HCT116 (cell line): ENCODE results near the gene TMEM38A. TPM values are rescaled to one million over a fixed set of nuclear protein-coding genes. Genes with fewer than 3 reads are reported as not detected.

Experiments used
- ATAC-seq: fragments of 200-7000 bp; cut with Tn5 transposase; 2 replicates; pipeline ENCODE4 v1.9.1; 2020; ENCODE audit warnings: mild to moderate bottlenecking, moderate library complexity
- BruUV-seq: library from RNA; stranded (reverse); fragments of 400-500 nt; replicated peaks from 2 replicates; lab custom pipeline; 2021; lab: Mats Ljungman, UMichigan
- CTCF ChIA-PET: fragments of 300-600 bp; sonication (Branson Sonifier 250); formaldehyde crosslinking; loops from one replicate; lab custom pipeline; 2021; ENCODE audit warnings: antibody characterized with exemption; lab: Charles Lee
- POLR2A ChIA-PET: fragments of 300-600, 350-600 bp; sonication (Branson Sonifier 250); formaldehyde crosslinking; loops from one replicate; lab custom pipeline; 2021; ENCODE audit warnings: antibody characterized with exemption; lab: Charles Lee
- RAD21 ChIA-PET, 2 experiments: fragments of 300-600 bp; sonication (Branson Sonifier 250); formaldehyde crosslinking; loops; one replicate each; lab custom pipeline; 2023; ENCODE audit warnings: low total read pairs in 2 of 2; ENCODE audit not compliant: uncharacterized antibody in 2 of 2, unreplicated experiment in 2 of 2, low non-redundant PET in 1 of 2; lab: Charles Lee
- DNase-seq: peaks from one replicate; pipeline ENCODE4 v3.0.0-alpha.2; 2010; ENCODE audit warnings: low read depth, low spot score
- H2AFZ ChIP-seq: fragments of 200-600 bp; shearing (Covaris generic), sonication (generic); 2 replicates; pipeline ENCODE4 v1.6.1; 2017; ENCODE audit warnings: low read depth, mixed run types, mixed read lengths, antibody characterized with exemption, low read length; ENCODE audit not compliant: poor library complexity, severe bottlenecking
- H3K27ac ChIP-seq: 2 replicates; pipeline ENCODE4 v1.5.1; 2012; ENCODE audit warnings: low read depth, low read length
- H3K27me3 ChIP-seq: fragments of 200-600 bp; sonication (generic); 2 replicates; pipeline ENCODE4 v1.6.1; 2016; ENCODE audit warnings: mixed run types, low read length, mixed read lengths; ENCODE audit not compliant: insufficient read depth
- H3K36me3 ChIP-seq, 2 experiments: fragments of 200-500 bp in 1 of 2; fragments of 200-600 bp in 1 of 2; sonication (Bioruptor generic) in 1 of 2; sonication (generic) in 1 of 2; 2 replicates each; pipeline versions ENCODE4 v1.5.1 to v1.6.1; 2014 to 2016; ENCODE audit warnings: low read length in 2 of 2, inconsistent platforms in 1 of 2, mixed read lengths in 1 of 2, mixed run types in 1 of 2; ENCODE audit not compliant: insufficient read depth in 2 of 2, control insufficient read depth in 1 of 2
- H3K4me1 ChIP-seq, 2 experiments: fragments of 200-600 bp in 1 of 2; sonication (generic) in 1 of 2; 2 replicates each; pipeline versions ENCODE4 v1.5.1 to v1.6.1; 2012 to 2017; ENCODE audit warnings: low read length in 2 of 2, inconsistent platforms in 1 of 2, mild to moderate bottlenecking in 1 of 2, mixed read lengths in 1 of 2, mixed run types in 1 of 2, moderate library complexity in 1 of 2; ENCODE audit not compliant: insufficient read depth in 2 of 2, control insufficient read depth in 1 of 2
- H3K4me2 ChIP-seq: fragments of 200-600 bp; sonication (generic); 2 replicates; pipeline ENCODE4 v1.6.1; 2017; ENCODE audit warnings: mixed run types, low read length, mixed read lengths
- H3K4me3 ChIP-seq, 2 experiments: fragments of 200-600 bp in 1 of 2; sonication (generic) in 1 of 2; replicated peaks in 1 of 2; 2 replicates each; pipeline ENCODE4 v1.5.1; 2011 to 2016; ENCODE audit warnings: low read length in 2 of 2, control low read depth in 1 of 2, low read depth in 1 of 2, mild to moderate bottlenecking in 1 of 2, mixed read lengths in 1 of 2, mixed run types in 1 of 2
- H3K79me2 ChIP-seq: fragments of 200-600 bp; sonication (generic); 2 replicates; pipeline ENCODE4 v1.6.1; 2017; ENCODE audit warnings: mild to moderate bottlenecking, mixed run types, low read length, moderate library complexity, mixed read lengths; ENCODE audit not compliant: insufficient read depth
- H3K9ac ChIP-seq: fragments of 200-600 bp; sonication (generic); 2 replicates; pipeline ENCODE4 v1.6.1; 2016; ENCODE audit warnings: low read length, mixed read lengths
- H3K9me2 ChIP-seq: fragments of 200-600 bp; sonication (generic), shearing (Covaris generic); 2 replicates; pipeline ENCODE4 v1.6.1; 2017; ENCODE audit warnings: mixed run types, mild to moderate bottlenecking, moderate library complexity; ENCODE audit not compliant: insufficient read depth
- H3K9me3 ChIP-seq, 2 experiments: fragments of 200-500 bp in 1 of 2; fragments of 200-600 bp in 1 of 2; sonication (Bioruptor generic) in 1 of 2; sonication (generic) in 1 of 2; 2 replicates each; pipeline ENCODE4 v1.6.1; 2014 to 2017; ENCODE audit warnings: low read length in 2 of 2, mixed read lengths in 2 of 2, inconsistent platforms in 1 of 2, low read depth in 1 of 2, mild to moderate bottlenecking in 1 of 2, mixed run types in 1 of 2, moderate library complexity in 1 of 2; ENCODE audit not compliant: control insufficient read depth in 1 of 2, insufficient read depth in 1 of 2
- H4K20me1 ChIP-seq: fragments of 200-600 bp; sonication (generic), shearing (Covaris generic); 2 replicates; pipeline ENCODE4 v1.6.1; 2017; ENCODE audit warnings: mixed run types, mild to moderate bottlenecking, moderate library complexity; ENCODE audit not compliant: insufficient read depth
- ATF3 ChIP-seq: IDR thresholded peaks from 2 replicates; pipeline ENCODE4 v1.6.1; 2012
- CEBPB ChIP-seq: IDR thresholded peaks from 2 replicates; pipeline ENCODE4 v1.6.1; 2012; ENCODE audit warnings: low read depth
- EGR1 ChIP-seq: IDR thresholded peaks from 2 replicates; pipeline ENCODE4 v1.6.1; 2012; ENCODE audit warnings: low read depth
- ELF1 ChIP-seq: IDR thresholded peaks from 2 replicates; pipeline ENCODE4 v1.6.1; 2012; ENCODE audit warnings: low read depth, borderline replicate concordance
- EZH2 ChIP-seq: fragments of 200-600 bp; sonication (generic); IDR thresholded peaks from 2 replicates; pipeline ENCODE4 v1.6.1; 2017; ENCODE audit warnings: antibody characterized with exemption, mixed run types
- EZH2phosphoT487 ChIP-seq: fragments of 200-600 bp; IDR thresholded peaks from 2 replicates; pipeline ENCODE4 v1.6.1; 2018; ENCODE audit warnings: antibody characterized with exemption, borderline replicate concordance
- FOSL1 ChIP-seq: IDR thresholded peaks from 2 replicates; pipeline ENCODE4 v1.6.1; 2012; ENCODE audit warnings: low read depth
- JUND ChIP-seq: IDR thresholded peaks from 2 replicates; pipeline ENCODE4 v1.6.1; 2012
- POLR2A ChIP-seq: IDR thresholded peaks from 2 replicates; pipeline ENCODE4 v1.7.0; 2011; ENCODE audit warnings: borderline replicate concordance; ENCODE audit not compliant: insufficient read depth, insufficient read length; ENCODE audit errors: extremely low read depth
- RAD21 ChIP-seq: IDR thresholded peaks from 2 replicates; pipeline ENCODE4 v1.6.1; 2012; ENCODE audit warnings: low read depth, mild to moderate bottlenecking
- REST ChIP-seq: IDR thresholded peaks from 2 replicates; pipeline ENCODE4 v1.6.1; 2012; ENCODE audit warnings: low read depth
- SP1 ChIP-seq: IDR thresholded peaks from 2 replicates; pipeline ENCODE4 v1.6.1; 2012; ENCODE audit warnings: low read depth
- SRF ChIP-seq: IDR thresholded peaks from 2 replicates; pipeline ENCODE4 v1.6.1; 2012; ENCODE audit warnings: low read depth
- TCF7L2 ChIP-seq: IDR thresholded peaks from 2 replicates; pipeline ENCODE4 v1.7.0; 2011; ENCODE audit warnings: borderline replicate concordance, inconsistent platforms; ENCODE audit not compliant: insufficient read depth, insufficient read length; ENCODE audit errors: extremely low read depth
- YY1 ChIP-seq: IDR thresholded peaks from 2 replicates; pipeline ENCODE4 v1.6.1; 2011; ENCODE audit warnings: low read length, low read depth, moderate library complexity, mild to moderate bottlenecking; ENCODE audit not compliant: insufficient replicate concordance; ENCODE audit errors: extremely low read depth
- ZBTB33 ChIP-seq: IDR thresholded peaks from 2 replicates; pipeline ENCODE4 v1.6.1; 2011; ENCODE audit warnings: mild to moderate bottlenecking, low read length, moderate library complexity; ENCODE audit not compliant: insufficient replicate concordance; ENCODE audit errors: extremely low read depth
- ZFX ChIP-seq: fragments of 450-650 bp; IDR thresholded peaks from 2 replicates; pipeline ENCODE4 v1.6.1; 2017
- ZNF274 ChIP-seq: fragments of 200-500 bp; sonication (Bioruptor generic); IDR thresholded peaks from 2 replicates; pipeline ENCODE4 v1.6.1; 2014; ENCODE audit warnings: mild to moderate bottlenecking, low read depth, low read length, inconsistent platforms
- intact Hi-C: fragments of 100-400 bp; cut with micrococcal nuclease; formaldehyde crosslinking; loops from 2 replicates; pipeline ENCODE4 v1.10.0; 2022
- total RNA-seq: library from RNA; stranded (reverse); gene quantifications from one replicate; pipeline ENCODE4 v1.2.1, GENCODE V29; 2021; ENCODE audit not compliant: unreplicated experiment

The TMEM38A gene
- total RNA-seq, 1 experiment from 2014 or later, result 9.0 TPM

- TF ChIP-seq REST, result no peak
- no peak for TF ChIP-seq RAD21
- TF ChIP-seq JUND, result no peak
- no peak for TF ChIP-seq EZH2
These were observed 48.3 kb upstream of the TMEM38A start (continued) for GRCh38 chr19:16612636-16613035.

- intact Hi-C loops, result no loop called here
- no peaks in the 10 kb centered on the region for H3K9me2 ChIP-seq
- RAD21 ChIA-PET, result no interaction called here
- peaks cover 0 to 23% of the 10 kb centered on the region in 2 experiments; a peak in 1 of 4 replicates for H3K4me1 ChIP-seq
- no peak overlapping the region for H3K4me3 ChIP-seq
- CTCF ChIA-PET, result no interaction called here
- H3K27ac ChIP-seq, result no peak overlapping the region
- no peaks in the 10 kb centered on the region for H3K36me3 ChIP-seq
- no peak for ATAC-seq
- no peaks in the 10 kb centered on the region for H3K27me3 ChIP-seq
- no peak for DNase-seq
- no peaks in the 10 kb centered on the region for H3K9me3 ChIP-seq
- BruUV-seq, result no TSS peak
- POLR2A ChIA-PET, result no interaction called here
- H4K20me1 ChIP-seq, result peaks cover 25% of the 10 kb centered on the region; the same call in 1 of the 2 replicates
- no peak overlapping the region for H3K9ac ChIP-seq
- no peak overlapping the region for H3K4me2 ChIP-seq
- H3K79me2 ChIP-seq, result peaks cover 99% of the 10 kb centered on the region
- H2AFZ ChIP-seq, result no peak overlapping the region
- TF ChIP-seq ZBTB33 (no peak), CEBPB (no peak), SRF (no peak), JUND (no peak), REST (no peak), ZFX (no peak), EGR1 (no peak), TCF7L2 (no peak), ATF3 (no peak), ELF1 (no peak), ZNF274 (no peak), POLR2A (no peak), YY1 (no peak), SP1 (no peak), EZH2phosphoT487 (no peak), FOSL1 (no peak)
These were observed 47.1 kb upstream of the TMEM38A start for GRCh38 chr19:16613841-16614240.
